ENCODE data around the gene PLD1. TPM values are rescaled to one million over a fixed set of nuclear protein-coding genes. Genes with fewer than 3 reads are reported as not detected.

Gene PLD1
- total RNA-seq, 1 donor from 2014 or later = 8.8 TPM

- H3K27ac ChIP-seq = no peak overlapping the region
- intact Hi-C loops (cut with DNase I) = no loop called here
- no peaks in the 10 kb centered on the region for H3K27me3 ChIP-seq
- no peaks in the 10 kb centered on the region for H3K36me3 ChIP-seq
- peaks cover 0 to 11% of the 10 kb centered on the region in 2 donors for H3K4me1 ChIP-seq
- no peak for DNase-seq (ENCODE audit: low spot score in 2 of 2)
- H3K9me3 ChIP-seq = peaks cover 0 to 11% of the 10 kb centered on the region in 2 donors
- no peak overlapping the region for H3K4me3 ChIP-seq
- no peak for TF ChIP-seq CTCF (IDR thresholded peaks at IDR 0.05)
Observed at GRCh38 chr3:171850320-171850959, 40.2 kb upstream of the PLD1 start.

- intact Hi-C loops (cut with DNase I) = no loop called here
- Histone ChIP-seq H3K4me3 (no peak overlapping the region), H3K27me3 (no peaks in the 10 kb centered on the region), H3K4me1 (peaks cover 0 to 11% of the 10 kb centered on the region in 2 donors), H3K36me3 (no peaks in the 10 kb centered on the region), H3K27ac (no peak overlapping the region), H3K9me3 (peaks cover 0 to 8% of the 10 kb centered on the region in 2 donors)
- no peak for DNase-seq (ENCODE audit: low spot score in 2 of 2)
- no peak for TF ChIP-seq CTCF (IDR thresholded peaks at IDR 0.05)
Observed at GRCh38 chr3:171849617-171850319, 39.5 kb upstream of the PLD1 start.

- no peaks in the 10 kb centered on the region for H3K27me3 ChIP-seq
- H3K27ac ChIP-seq = no peak overlapping the region
- no peak overlapping the region for H3K4me3 ChIP-seq
- H3K9me3 ChIP-seq = no peaks in the 10 kb centered on the region
- no peak for TF ChIP-seq CTCF (IDR thresholded peaks at IDR 0.05)
- intact Hi-C loops (cut with DNase I) = no loop called here
- DNase-seq (ENCODE audit: low spot score in 2 of 2) = no peak
- H3K4me1 ChIP-seq = peaks cover 0 to 11% of the 10 kb centered on the region in 2 donors
- H3K36me3 ChIP-seq = no peaks in the 10 kb centered on the region
Observed at GRCh38 chr3:171847595-171848259, 37.4 kb upstream of the PLD1 start.

GRCh38 chr3:171847133-171847532 is 36.9 kb upstream of the PLD1 start:
- intact Hi-C loops (cut with DNase I) = no loop called here
- no peak for DNase-seq (ENCODE audit: low spot score in 2 of 2)
- H3K27me3 ChIP-seq = no peaks in the 10 kb centered on the region
- TF ChIP-seq CTCF (IDR thresholded peaks at IDR 0.05) = no peak
- no peaks in the 10 kb centered on the region for H3K9me3 ChIP-seq
- H3K4me1 ChIP-seq = peaks cover 0 to 11% of the 10 kb centered on the region in 2 donors
- no peaks in the 10 kb centered on the region for H3K36me3 ChIP-seq
- H3K4me3 ChIP-seq = no peak overlapping the region
- H3K27ac ChIP-seq = no peak overlapping the region

GRCh38 chr3:171846597-171846996 is 36.3 kb upstream of the PLD1 start:
- Histone ChIP-seq H3K4me3 (no peak overlapping the region), H3K27me3 (no peaks in the 10 kb centered on the region), H3K36me3 (no peaks in the 10 kb centered on the region), H3K27ac (no peak overlapping the region), H3K4me1 (peaks cover 0 to 11% of the 10 kb centered on the region in 2 donors), H3K9me3 (no peaks in the 10 kb centered on the region)
- intact Hi-C loops (cut with DNase I) = no loop called here
- DNase-seq (ENCODE audit: low spot score in 2 of 2) = no peak
- TF ChIP-seq CTCF (IDR thresholded peaks at IDR 0.05) = no peak
